Measurements from ENCODE around the gene C1orf35.

The C1orf35 gene

GRCh38 chr1:228109073-228109961 is 6.2 kb upstream of the C1orf35 start, which contains the start of gene MRPL55:
Gene MRPL55 (minus strand): TSS chr1:228109299. CDS start chr1:228108260, 1,039 bp downstream.
- peak; percentile 95 for DNase-seq

- DNase-seq: no peak
These were observed 5.6 kb upstream of the C1orf35 start for GRCh38 chr1:228108742-228109072.

GRCh38 chr1:228108055-228108690 is 5.0 kb upstream of the C1orf35 start:
- DNase-seq: no peak

- no peak for DNase-seq
These were observed 4.5 kb upstream of the C1orf35 start for GRCh38 chr1:228107636-228108035.

- no peak for DNase-seq
These were observed 3.6 kb upstream of the C1orf35 start for GRCh38 chr1:228106800-228107054.

GRCh38 chr1:228105996-228106799 is 3.1 kb upstream of the C1orf35 start:
- no peak for DNase-seq

GRCh38 chr1:228105270-228105995 is 2.3 kb upstream of the C1orf35 start:
- DNase-seq: no peak

- DNase-seq: no peak
These were observed 1.6 kb upstream of the C1orf35 start for GRCh38 chr1:228104526-228105269.

GRCh38 chr1:228101994-228102790 is 933 bp downstream of the C1orf35 start:
- DNase-seq: no peak

GRCh38 chr1:228101614-228101993 is 1.5 kb downstream of the C1orf35 start:
- DNase-seq: no peak

GRCh38 chr1:228100822-228101613 is 2.1 kb downstream of the C1orf35 start:
- DNase-seq: no peak

GRCh38 chr1:228099331-228099732 is 3.8 kb downstream of the C1orf35 start:
- no peak for DNase-seq

GRCh38 chr1:228098323-228098931 is 4.7 kb downstream of the C1orf35 start:
- no peak for DNase-seq

GRCh38 chr1:228097333-228098081 is 5.6 kb downstream of the C1orf35 start:
- DNase-seq: no peak

GRCh38 chr1:228096416-228097332 is 6.5 kb downstream of the C1orf35 start:
- no peak for DNase-seq

GRCh38 chr1:228095938-228096337 is 7.2 kb downstream of the C1orf35 start:
- DNase-seq: no peak

- no peak for DNase-seq
These were observed 8.0 kb downstream of the C1orf35 start for GRCh38 chr1:228095161-228095560.

- no peak for DNase-seq
These were observed 8.6 kb downstream of the C1orf35 start for GRCh38 chr1:228094432-228095016.

All from DMS153 (cell line).